Hematopoietic multipotent progenitor cell treated with erythropoietin and hydrocortisone succinate and interleukin-3 and kit ligand, for 17 days (in vitro differentiated cells): ENCODE results near the gene SMARCB1.

ENCODE experiments used
- DNase-seq: peaks from one replicate; pipeline ENCODE4 v3.0.0-alpha.2; 2015; ENCODE audit warnings: low spot score

SMARCB1 gene

GRCh38 chr22:23786752-23787599, at the start of gene SMARCB1:
SMARCB1 (plus strand) TSS chr22:23786966; CDS start chr22:23787170, 204 bp downstream.
- peak; percentile 76 for DNase-seq

- DNase-seq: no peak
These were observed 49.1 kb upstream of the SMARCB1 start for GRCh38 chr22:23737696-23738095.

- no peak for DNase-seq
These were observed 44.1 kb upstream of the SMARCB1 start for GRCh38 chr22:23742505-23743264.

GRCh38 chr22:23743303-23743705, 43.5 kb upstream of the SMARCB1 start:
- no peak for DNase-seq

GRCh38 chr22:23744001-23744400, 42.8 kb upstream of the SMARCB1 start:
- DNase-seq: no peak

GRCh38 chr22:23744485-23744884, 42.3 kb upstream of the SMARCB1 start:
- DNase-seq: no peak

GRCh38 chr22:23745791-23746190, 41.0 kb upstream of the SMARCB1 start:
- no peak for DNase-seq

- no peak for DNase-seq
These were observed 36.9 kb upstream of the SMARCB1 start for GRCh38 chr22:23749841-23750301.

GRCh38 chr22:23750367-23750713, 36.4 kb upstream of the SMARCB1 start:
- DNase-seq: no peak

GRCh38 chr22:23750714-23751440, 35.9 kb upstream of the SMARCB1 start, which contains the start of gene ZNF70:
ZNF70 (minus strand) TSS chr22:23751112; CDS start chr22:23745140, 5,972 bp downstream.
- peak; percentile 65 for DNase-seq

GRCh38 chr22:23751441-23751996, 35.2 kb upstream of the SMARCB1 start:
- DNase-seq: no peak

GRCh38 chr22:23752090-23752691, 34.6 kb upstream of the SMARCB1 start:
- DNase-seq: no peak

- DNase-seq: no peak
These were observed 34.0 kb upstream of the SMARCB1 start for GRCh38 chr22:23752750-23753149.

GRCh38 chr22:23753385-23753784, 33.4 kb upstream of the SMARCB1 start:
- DNase-seq: no peak

GRCh38 chr22:23754220-23754919, 32.4 kb upstream of the SMARCB1 start, which contains the start of gene VPREB3:
VPREB3 (minus strand) TSS chr22:23754425; CDS start chr22:23754363, 62 bp downstream.
- DNase-seq: no peak

- no peak for DNase-seq
These were observed 31.7 kb upstream of the SMARCB1 start for GRCh38 chr22:23754980-23755636.

- DNase-seq: no peak
These were observed 31.1 kb upstream of the SMARCB1 start for GRCh38 chr22:23755711-23756110.

GRCh38 chr22:23756891-23757290, 29.9 kb upstream of the SMARCB1 start:
- DNase-seq: no peak

GRCh38 chr22:23759566-23759965, 27.2 kb upstream of the SMARCB1 start:
- DNase-seq: no peak

GRCh38 chr22:23760056-23760455, 26.7 kb upstream of the SMARCB1 start:
- DNase-seq: no peak
